GOT3 (cell line): ENCODE results near the gene TMEM200C.
"Not testable (repeated sequence)": the region's sequence is repeated elsewhere in the genome, so short reads cannot be mapped to it uniquely, and the experiment has no call there.

Source experiments
- DNase-seq: peaks from one replicate; lab custom pipeline; 2025; ENCODE audit warnings: mixed read lengths; lab: John Stamatoyannopoulos, UW

The TMEM200C gene

GRCh38 chr18:5892823-5893431 lies 2.4 kb downstream of the TMEM200C start:
- no peak for DNase-seq

- DNase-seq, result no peak
Measured at GRCh38 chr18:5891854-5892215, 3.5 kb downstream of the TMEM200C start.

GRCh38 chr18:5891184-5891853 lies 4.0 kb downstream of the TMEM200C start:
- DNase-seq, result no peak

- DNase-seq, result no peak
Measured at GRCh38 chr18:5890331-5891183, 4.8 kb downstream of the TMEM200C start.

GRCh38 chr18:5885361-5885760 lies 10.0 kb downstream of the TMEM200C start:
- no peak for DNase-seq

GRCh38 chr18:5884375-5884774 lies 10.9 kb downstream of the TMEM200C start:
- DNase-seq, result no peak

GRCh38 chr18:5879479-5879882 lies 15.8 kb downstream of the TMEM200C start:
- no peak for DNase-seq

- DNase-seq, result no peak
Measured at GRCh38 chr18:5876891-5877290, 18.4 kb downstream of the TMEM200C start.

GRCh38 chr18:5874336-5874735 lies 21.0 kb downstream of the TMEM200C start:
- no peak for DNase-seq

- DNase-seq, result no peak
Measured at GRCh38 chr18:5872886-5873285, 22.4 kb downstream of the TMEM200C start.

GRCh38 chr18:5871426-5871825 lies 23.9 kb downstream of the TMEM200C start:
- no peak for DNase-seq

- peak; percentile 12 for DNase-seq
Measured at GRCh38 chr18:5868218-5868854, 27.0 kb downstream of the TMEM200C start.

GRCh38 chr18:5865521-5865920 lies 29.8 kb downstream of the TMEM200C start:
- no peak for DNase-seq

GRCh38 chr18:5862127-5862526 lies 33.2 kb downstream of the TMEM200C start:
- DNase-seq, result not testable (repeated sequence)

GRCh38 chr18:5857180-5857579 lies 38.1 kb downstream of the TMEM200C start:
- DNase-seq, result no peak

- no peak for DNase-seq
Measured at GRCh38 chr18:5853253-5853652, 42.1 kb downstream of the TMEM200C start.

- DNase-seq, result no peak
Measured at GRCh38 chr18:5851998-5852397, 43.3 kb downstream of the TMEM200C start.

GRCh38 chr18:5842653-5843052 lies 52.7 kb downstream of the TMEM200C start:
- DNase-seq, result no peak

GRCh38 chr18:5841518-5841917 lies 53.8 kb downstream of the TMEM200C start:
- DNase-seq, result no peak

GRCh38 chr18:5840547-5840946 lies 54.8 kb downstream of the TMEM200C start:
- DNase-seq, result no peak

- no peak for DNase-seq
Measured at GRCh38 chr18:5840025-5840424, 55.3 kb downstream of the TMEM200C start.

- no peak for DNase-seq
Measured at GRCh38 chr18:5839102-5839501, 56.2 kb downstream of the TMEM200C start.
